MCF 10A (cell line): ENCODE measurements around the gene POLR3K. TPM values are rescaled to one million over a fixed set of nuclear protein-coding genes. Genes with fewer than 3 reads are reported as not detected.

Source experiments
- Bru-seq: library from RNA; stranded (reverse); fragments of 400-500 nt; gene quantifications from one replicate; lab custom pipeline; 2021; lab: Mats Ljungman, UMichigan
- BruChase-seq, 2 experiments: library from RNA; stranded (reverse); fragments of 400-500 nt; gene quantifications; one replicate each; lab custom pipeline; 2021; lab: Mats Ljungman, UMichigan
- BruUV-seq: library from RNA; stranded (reverse); fragments of 400-500 nt; replicated peaks from 2 replicates; lab custom pipeline; 2021; lab: Mats Ljungman, UMichigan
- CTCF ChIA-PET: fragments of 300-600 bp; sonication (Branson Sonifier 250); formaldehyde crosslinking; extraction: SDS; loops from one replicate; lab custom pipeline; 2021; ENCODE audit warnings: antibody characterized with exemption, inconsistent platforms; lab: Yijun Ruan, JAX
- POLR2A ChIA-PET: fragments of 300-600, 350-650 bp; sonication (Branson Sonifier 250); formaldehyde crosslinking; extraction: SDS; loops from one replicate; lab custom pipeline; 2020; ENCODE audit warnings: antibody characterized with exemption, inconsistent platforms; lab: Yijun Ruan, JAX
- DNase-seq: peaks from one replicate; pipeline ENCODE4 v3.0.0-alpha.2; 2018; ENCODE audit not compliant: unreplicated experiment
- H3K27ac Mint-ChIP-seq: one replicate; pipeline ENCODE4 v1.8.0; 2022; ENCODE audit warnings: mild to moderate bottlenecking, low read depth, mixed read lengths; ENCODE audit not compliant: unreplicated experiment
- H3K27me3 Mint-ChIP-seq: one replicate; pipeline ENCODE4 v1.8.0; 2022; ENCODE audit warnings: mixed read lengths; ENCODE audit not compliant: insufficient read depth, unreplicated experiment
- H3K36me3 Mint-ChIP-seq: one replicate; pipeline ENCODE4 v1.8.0; 2022; ENCODE audit warnings: mild to moderate bottlenecking, moderate library complexity, mixed read lengths; ENCODE audit not compliant: insufficient read depth, unreplicated experiment
- H3K4me1 Mint-ChIP-seq: one replicate; pipeline ENCODE4 v1.8.0; 2022; ENCODE audit warnings: mixed read lengths; ENCODE audit not compliant: insufficient read depth, unreplicated experiment
- H3K4me3 Mint-ChIP-seq: one replicate; pipeline ENCODE4 v1.8.0; 2022; ENCODE audit warnings: mild to moderate bottlenecking, moderate library complexity, mixed read lengths; ENCODE audit not compliant: unreplicated experiment
- H3K9me3 Mint-ChIP-seq: one replicate; pipeline ENCODE4 v1.8.0; 2022; ENCODE audit warnings: mixed read lengths; ENCODE audit not compliant: unreplicated experiment
- intact Hi-C: fragments of 100-400 bp; cut with micrococcal nuclease; formaldehyde crosslinking; loops from 2 replicates; pipeline ENCODE4 v1.14.1; 2022
- long read RNA-seq: library from polyadenylated mRNA; stranded (forward); transcript quantifications from one replicate; pipeline ENCODE4 v2.0.0, GENCODE V29; 2022
- total RNA-seq: library from RNA; stranded (reverse); gene quantifications from 2 replicates; pipeline ENCODE4 v1.2.3, GENCODE V29; 2022
- TF ChIP-seq, protein P1 (sequence below): fragments of 200-600 bp; IDR thresholded peaks from one replicate; pipeline ENCODE4 v1.8.0; 2022; ENCODE audit warnings: antibody characterized with exemption, mild to moderate bottlenecking; ENCODE audit not compliant: unreplicated experiment

The POLR3K gene
- total RNA-seq (14.8 and 19.2 TPM in 2 replicates), Bru-seq, nascent RNA (percentile 52 among the genes with signal in this experiment), BruChase-seq, experiment 1, labeled RNA remaining after a 6-hour chase (percentile 64 among the genes with signal in this experiment), BruChase-seq, experiment 2, labeled RNA remaining after a 2-hour chase (percentile 55 among the genes with signal in this experiment)
- long read RNA-seq, transcript POLR3K-201 (3 exons, 1,392 nt): major isoform, 55 of 55 reads
- long read RNA-seq, partial matches to known transcripts: 0 of 55 reads
- long read RNA-seq, other reads (novel, unspliced or antisense): 0 of 55 reads

DNA sequence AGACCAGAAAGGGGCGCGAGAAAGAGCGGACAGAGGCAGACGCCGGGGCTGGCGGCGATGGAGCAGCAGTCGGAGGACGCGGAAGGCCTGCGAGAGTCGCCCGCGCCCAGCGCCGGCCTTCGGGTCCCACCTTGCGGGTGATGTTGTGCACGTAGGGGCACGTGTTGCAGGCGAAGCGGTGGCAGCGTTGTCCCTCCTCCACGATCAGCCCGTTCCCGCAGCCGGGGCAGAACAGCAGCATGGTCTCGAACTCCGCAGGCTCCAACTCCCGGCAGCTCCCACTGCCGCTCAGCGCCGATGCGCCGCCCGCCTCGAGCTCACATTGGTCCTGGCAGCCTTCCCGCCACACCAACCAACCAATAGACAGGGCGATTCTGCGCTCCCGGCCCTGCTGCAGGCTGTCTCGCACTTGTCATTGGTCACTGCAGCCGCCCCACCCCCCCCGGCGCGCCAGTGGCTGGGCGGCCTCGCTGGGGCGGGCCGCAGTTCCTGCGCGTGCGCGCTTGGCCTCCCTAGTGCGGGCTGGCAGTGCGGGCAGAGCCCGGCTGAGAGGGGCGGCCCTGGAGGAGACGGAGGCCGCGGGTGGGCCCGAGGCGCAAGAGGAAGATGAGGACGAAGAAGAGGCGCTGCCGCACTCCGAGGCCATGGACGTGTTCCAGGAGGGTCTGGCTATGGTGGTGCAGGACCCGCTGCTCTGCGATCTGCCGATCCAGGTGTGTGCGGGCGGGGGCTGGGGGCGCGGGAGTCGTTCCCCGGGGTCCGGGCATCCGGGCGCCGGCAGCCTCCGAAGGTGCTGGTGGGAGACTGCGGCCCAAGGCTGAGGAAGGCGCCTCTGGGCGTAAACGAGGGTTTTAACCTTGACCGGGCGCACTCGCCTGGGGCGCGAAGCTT, at the start of gene POLR3K, which contains the start of gene SNRNP25:
POLR3K (minus strand) TSS at position 263 of the 891 bp plus-strand sequence; CDS start at position 241, 22 bp downstream.
SNRNP25 (plus strand) TSS at position 483 of the 891 bp plus-strand sequence; CDS start at position 672, 189 bp downstream.
- peaks cover 5% of the 10 kb centered on the region for H3K4me1 Mint-ChIP-seq
- H3K4me3 Mint-ChIP-seq: peak within 1 kb of the TSS; percentile 98
- intact Hi-C loops: loop anchor here (1.0 kb wide), 1 partner anchor 41 kb away; no protein-coding TSS in a partner anchor
- POLR2A ChIA-PET: interaction anchor here (0.6 to 2.0 kb wide), 12 partner anchors 9 to 539 kb away, joined by 3 to 10 read pairs (median 4); partner anchors contain the start of gene RHBDF1
- H3K36me3 Mint-ChIP-seq: peaks cover 40% of the 10 kb centered on the region
- H3K27me3 Mint-ChIP-seq: no peaks in the 10 kb centered on the region
- no peaks in the 10 kb centered on the region for H3K9me3 Mint-ChIP-seq
- TF ChIP-seq, protein P1, sequence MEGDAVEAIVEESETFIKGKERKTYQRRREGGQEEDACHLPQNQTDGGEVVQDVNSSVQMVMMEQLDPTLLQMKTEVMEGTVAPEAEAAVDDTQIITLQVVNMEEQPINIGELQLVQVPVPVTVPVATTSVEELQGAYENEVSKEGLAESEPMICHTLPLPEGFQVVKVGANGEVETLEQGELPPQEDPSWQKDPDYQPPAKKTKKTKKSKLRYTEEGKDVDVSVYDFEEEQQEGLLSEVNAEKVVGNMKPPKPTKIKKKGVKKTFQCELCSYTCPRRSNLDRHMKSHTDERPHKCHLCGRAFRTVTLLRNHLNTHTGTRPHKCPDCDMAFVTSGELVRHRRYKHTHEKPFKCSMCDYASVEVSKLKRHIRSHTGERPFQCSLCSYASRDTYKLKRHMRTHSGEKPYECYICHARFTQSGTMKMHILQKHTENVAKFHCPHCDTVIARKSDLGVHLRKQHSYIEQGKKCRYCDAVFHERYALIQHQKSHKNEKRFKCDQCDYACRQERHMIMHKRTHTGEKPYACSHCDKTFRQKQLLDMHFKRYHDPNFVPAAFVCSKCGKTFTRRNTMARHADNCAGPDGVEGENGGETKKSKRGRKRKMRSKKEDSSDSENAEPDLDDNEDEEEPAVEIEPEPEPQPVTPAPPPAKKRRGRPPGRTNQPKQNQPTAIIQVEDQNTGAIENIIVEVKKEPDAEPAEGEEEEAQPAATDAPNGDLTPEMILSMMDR: no peak
- BruUV-seq: no TSS peak
- peak within 1 kb of the TSS; percentile 92 for H3K27ac Mint-ChIP-seq
- peak; percentile 97 for DNase-seq
- CTCF ChIA-PET: interaction anchor here (0.7 to 1.0 kb wide), 4 partner anchors 10 to 30 kb away, joined by 3 to 7 read pairs (median 4); no protein-coding TSS in a partner anchor

DNA sequence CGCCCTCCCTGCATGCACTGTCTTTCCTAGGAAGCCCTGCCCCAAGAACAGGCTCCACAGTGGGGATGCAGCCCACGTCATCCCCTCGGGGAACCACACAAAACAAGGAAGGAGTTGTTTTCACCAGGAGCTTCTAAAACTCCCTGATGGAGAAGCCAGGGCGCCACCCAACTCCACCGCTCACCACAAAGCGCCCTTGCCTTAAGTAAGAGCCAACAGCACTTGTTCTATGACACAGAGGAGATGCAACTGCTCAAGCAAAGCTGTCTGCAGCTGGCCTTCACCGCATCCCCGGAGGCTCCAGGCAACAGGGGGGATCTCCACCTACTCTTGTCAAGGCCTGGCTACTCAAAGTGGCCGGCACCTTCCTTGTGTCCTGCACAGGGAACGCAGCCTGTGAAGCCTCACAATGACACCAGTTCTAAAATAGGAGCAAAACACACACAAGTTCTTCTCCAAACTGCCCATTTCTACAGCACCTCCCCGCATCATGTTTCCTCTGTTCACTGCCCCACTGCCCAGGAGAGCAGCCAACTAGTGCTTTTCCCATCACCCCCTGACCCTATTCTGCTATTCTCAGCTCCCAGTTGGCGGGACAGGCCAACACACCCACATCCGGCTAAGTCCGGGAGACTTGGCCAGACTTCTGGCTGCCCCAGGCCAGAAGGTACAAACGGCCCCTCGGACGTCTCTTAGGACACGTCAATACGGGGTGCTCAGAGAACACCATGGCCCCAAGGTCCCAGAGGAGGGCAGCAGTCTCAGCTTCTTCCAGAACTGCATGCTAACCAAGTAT, 48.9 kb upstream of the POLR3K start:
- TF ChIP-seq, protein P1: no peak
- ChIA-PET POLR2A (interaction anchor here (0.6 kb wide), 1 partner anchor 346 kb away, joined by 3 read pairs; no protein-coding TSS in a partner anchor), CTCF (interaction anchor here (0.9 to 1.5 kb wide), 3 partner anchors 8 to 37 kb away, joined by 3 to 8 read pairs (median 3); no protein-coding TSS in a partner anchor)
- intact Hi-C loops: no loop called here
- Mint-ChIP-seq H3K9me3 (no peaks in the 10 kb centered on the region), H3K4me1 (no peaks in the 10 kb centered on the region), H3K4me3 (no peak overlapping the region), H3K27me3 (no peaks in the 10 kb centered on the region), H3K27ac (no peak overlapping the region), H3K36me3 (peaks cover 57% of the 10 kb centered on the region)
- no peak for DNase-seq
- BruUV-seq: no TSS peak

DNA sequence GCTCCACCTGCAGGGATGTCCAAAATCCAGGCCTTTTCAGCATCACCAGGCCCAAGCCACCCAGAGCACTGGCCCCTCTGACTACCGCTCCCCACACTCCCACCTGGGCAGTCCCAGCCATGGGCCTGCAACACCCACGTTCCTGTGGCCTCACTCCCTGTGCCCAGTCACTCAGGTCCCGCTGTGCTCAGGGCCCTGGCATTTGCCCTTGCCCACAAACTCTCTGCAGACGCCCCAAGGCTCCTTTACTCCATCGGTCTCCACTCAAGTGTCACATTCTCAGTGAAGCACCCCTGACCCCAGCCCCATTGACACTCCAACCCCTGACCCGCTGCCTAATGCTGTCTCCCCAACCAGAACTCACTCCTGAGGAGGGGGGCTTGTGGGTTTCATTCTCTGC, 48.2 kb upstream of the POLR3K start:
- intact Hi-C loops: no loop called here
- no peak for DNase-seq
- H3K27me3 Mint-ChIP-seq: no peaks in the 10 kb centered on the region
- ChIA-PET CTCF (interaction anchor here (0.9 to 1.5 kb wide), 3 partner anchors 9 to 36 kb away, joined by 3 to 8 read pairs (median 3); no protein-coding TSS in a partner anchor), POLR2A (interaction anchor here (0.6 kb wide), 1 partner anchor 347 kb away, joined by 3 read pairs; no protein-coding TSS in a partner anchor)
- H3K36me3 Mint-ChIP-seq: peaks cover 50% of the 10 kb centered on the region
- no peaks in the 10 kb centered on the region for H3K9me3 Mint-ChIP-seq
- H3K4me1 Mint-ChIP-seq: no peaks in the 10 kb centered on the region
- BruUV-seq: no TSS peak
- H3K27ac Mint-ChIP-seq: no peak overlapping the region
- TF ChIP-seq, protein P1: no peak
- H3K4me3 Mint-ChIP-seq: no peak overlapping the region
